Measurements from ENCODE around the gene RASGRF2.

RASGRF2 gene

DNA sequence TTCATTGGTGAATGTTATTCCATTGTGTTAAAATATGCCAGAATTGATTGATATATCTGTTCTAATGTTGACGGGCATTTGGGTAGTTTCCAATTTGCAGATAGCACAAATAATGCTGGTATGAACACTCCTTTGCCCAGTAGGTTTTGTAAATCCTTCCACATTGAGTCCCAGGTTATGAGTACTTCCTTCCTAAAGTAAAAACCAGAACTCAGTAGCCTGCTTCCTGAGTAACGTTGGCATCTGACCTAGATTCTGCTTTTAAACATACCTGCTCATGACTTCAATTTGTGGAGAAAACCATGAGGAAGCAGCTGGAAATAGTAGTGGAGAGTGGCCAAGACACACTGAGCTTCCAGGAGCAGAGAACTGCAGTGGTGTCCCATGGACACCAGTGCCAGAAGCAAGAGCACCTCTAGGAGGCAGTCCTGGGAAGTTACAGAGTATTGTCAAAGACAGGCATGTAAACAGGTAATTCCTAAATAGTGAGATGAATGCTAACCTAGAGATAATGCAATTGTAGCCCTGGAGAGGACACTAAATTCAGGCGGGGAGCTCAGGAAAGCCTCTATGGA is 24.3 kb upstream of the RASGRF2 start:
- Histone ChIP-seq H3K27me3 (no peaks in the 10 kb centered on the region), H3K27ac (no peak overlapping the region), H3K36me3 (no peaks in the 10 kb centered on the region), H3K4me3 (no peak overlapping the region), H3K9me3 (no peaks in the 10 kb centered on the region), H3K4me1 (no peaks in the 10 kb centered on the region)
- TF ChIP-seq, protein P1, sequence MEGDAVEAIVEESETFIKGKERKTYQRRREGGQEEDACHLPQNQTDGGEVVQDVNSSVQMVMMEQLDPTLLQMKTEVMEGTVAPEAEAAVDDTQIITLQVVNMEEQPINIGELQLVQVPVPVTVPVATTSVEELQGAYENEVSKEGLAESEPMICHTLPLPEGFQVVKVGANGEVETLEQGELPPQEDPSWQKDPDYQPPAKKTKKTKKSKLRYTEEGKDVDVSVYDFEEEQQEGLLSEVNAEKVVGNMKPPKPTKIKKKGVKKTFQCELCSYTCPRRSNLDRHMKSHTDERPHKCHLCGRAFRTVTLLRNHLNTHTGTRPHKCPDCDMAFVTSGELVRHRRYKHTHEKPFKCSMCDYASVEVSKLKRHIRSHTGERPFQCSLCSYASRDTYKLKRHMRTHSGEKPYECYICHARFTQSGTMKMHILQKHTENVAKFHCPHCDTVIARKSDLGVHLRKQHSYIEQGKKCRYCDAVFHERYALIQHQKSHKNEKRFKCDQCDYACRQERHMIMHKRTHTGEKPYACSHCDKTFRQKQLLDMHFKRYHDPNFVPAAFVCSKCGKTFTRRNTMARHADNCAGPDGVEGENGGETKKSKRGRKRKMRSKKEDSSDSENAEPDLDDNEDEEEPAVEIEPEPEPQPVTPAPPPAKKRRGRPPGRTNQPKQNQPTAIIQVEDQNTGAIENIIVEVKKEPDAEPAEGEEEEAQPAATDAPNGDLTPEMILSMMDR (IDR thresholded peaks at IDR 0.05), result no peak
- intact Hi-C loops (cut with DNase I; ENCODE audit: low total_unique reads), result no loop called here
- DNase-seq, result no peak

DNA sequence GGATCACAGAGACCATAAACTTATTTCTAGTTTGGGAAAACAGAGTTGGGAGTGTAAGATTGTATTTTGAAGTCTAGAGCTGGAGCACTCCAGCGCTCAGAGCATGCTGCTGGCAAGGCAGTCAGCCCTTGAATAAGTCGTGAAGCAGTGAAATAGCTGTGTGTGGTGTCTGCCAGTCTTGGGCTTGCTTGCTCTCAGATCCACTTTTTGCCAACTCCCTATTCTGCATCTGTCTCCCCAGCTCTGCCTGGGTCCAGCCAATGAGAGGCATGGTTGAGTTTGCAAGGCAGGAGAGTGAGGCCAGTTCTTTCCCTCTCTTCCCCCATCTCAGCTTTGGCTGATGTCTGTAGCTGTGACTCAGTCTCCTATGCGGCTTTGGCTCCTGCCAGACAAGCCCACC is 23.3 kb upstream of the RASGRF2 start:
- intact Hi-C loops (cut with DNase I; ENCODE audit: low total_unique reads), result no loop called here
- Histone ChIP-seq H3K4me1 (no peaks in the 10 kb centered on the region), H3K4me3 (no peak overlapping the region), H3K27me3 (no peaks in the 10 kb centered on the region), H3K27ac (no peak overlapping the region), H3K9me3 (no peaks in the 10 kb centered on the region), H3K36me3 (no peaks in the 10 kb centered on the region)
- DNase-seq, result no peak
- TF ChIP-seq, protein P1 (IDR thresholded peaks at IDR 0.05), result no peak

DNA sequence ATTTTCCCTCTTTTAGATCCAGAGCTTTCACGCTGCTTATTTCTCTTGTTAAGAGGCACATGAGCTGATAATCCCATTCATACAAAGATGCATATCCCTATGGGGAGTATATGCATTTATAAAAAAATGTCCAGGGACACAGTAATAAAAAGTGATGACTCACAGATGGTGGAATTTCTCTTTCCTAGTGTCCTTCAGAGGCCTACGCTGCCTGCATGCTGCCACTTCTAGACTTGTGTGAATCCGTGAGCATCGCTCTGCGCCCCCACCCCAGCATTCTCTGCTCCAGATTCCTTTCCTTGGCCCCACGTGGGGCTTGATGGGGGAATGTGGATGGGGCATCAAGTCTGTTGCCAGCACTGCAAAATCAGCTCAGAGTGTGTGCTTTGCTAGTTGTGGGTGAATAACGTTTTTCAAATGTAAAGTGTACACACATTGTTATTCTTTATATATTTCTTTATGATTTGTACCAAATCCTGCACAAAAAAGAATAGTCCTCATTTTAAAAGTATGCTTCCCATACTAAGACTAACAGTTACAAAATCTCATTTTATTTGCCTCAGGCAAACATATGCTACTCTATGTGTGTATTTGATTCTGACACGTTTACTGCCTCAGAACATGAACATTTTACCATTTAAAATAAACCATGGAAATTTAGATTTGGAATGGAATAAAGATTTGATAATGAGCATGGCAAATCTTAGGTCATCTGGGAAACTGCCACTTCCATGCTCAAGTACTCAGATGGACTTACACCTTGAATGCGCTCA is 22.4 kb upstream of the RASGRF2 start:
- intact Hi-C loops (cut with DNase I; ENCODE audit: low total_unique reads), result no loop called here
- no peak for DNase-seq
- Histone ChIP-seq H3K4me3 (no peak overlapping the region), H3K27ac (no peak overlapping the region), H3K9me3 (no peaks in the 10 kb centered on the region), H3K27me3 (no peaks in the 10 kb centered on the region), H3K4me1 (no peaks in the 10 kb centered on the region), H3K36me3 (no peaks in the 10 kb centered on the region)
- TF ChIP-seq, protein P1 (IDR thresholded peaks at IDR 0.05), result no peak

DNA sequence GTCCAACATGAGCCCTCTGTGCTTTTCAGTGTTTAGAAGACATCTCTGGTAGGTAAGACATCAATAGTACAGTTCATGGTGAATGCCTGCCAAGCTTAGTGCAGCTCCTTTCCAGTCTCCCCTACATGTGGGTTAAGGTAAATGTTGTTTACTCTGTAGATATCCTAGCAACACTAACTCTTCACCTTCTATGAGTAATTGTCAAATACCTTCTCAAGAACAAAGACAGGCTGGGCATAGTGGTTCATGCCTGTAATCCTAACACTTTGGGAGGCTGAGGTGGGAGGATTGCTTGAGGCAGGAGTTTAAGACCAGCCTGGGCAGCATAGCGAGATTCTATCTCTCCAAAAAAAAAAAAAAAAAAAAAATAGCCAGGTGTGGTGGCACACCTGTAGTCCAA is 18.7 kb upstream of the RASGRF2 start:
- H3K4me1 ChIP-seq, result no peaks in the 10 kb centered on the region
- H3K36me3 ChIP-seq, result no peaks in the 10 kb centered on the region
- no peaks in the 10 kb centered on the region for H3K27me3 ChIP-seq
- H3K4me3 ChIP-seq, result no peak overlapping the region
- no peak overlapping the region for H3K27ac ChIP-seq
- intact Hi-C loops (cut with DNase I; ENCODE audit: low total_unique reads), result no loop called here
- TF ChIP-seq, protein P1 (IDR thresholded peaks at IDR 0.05), result no peak
- no peak for DNase-seq
- no peaks in the 10 kb centered on the region for H3K9me3 ChIP-seq

DNA sequence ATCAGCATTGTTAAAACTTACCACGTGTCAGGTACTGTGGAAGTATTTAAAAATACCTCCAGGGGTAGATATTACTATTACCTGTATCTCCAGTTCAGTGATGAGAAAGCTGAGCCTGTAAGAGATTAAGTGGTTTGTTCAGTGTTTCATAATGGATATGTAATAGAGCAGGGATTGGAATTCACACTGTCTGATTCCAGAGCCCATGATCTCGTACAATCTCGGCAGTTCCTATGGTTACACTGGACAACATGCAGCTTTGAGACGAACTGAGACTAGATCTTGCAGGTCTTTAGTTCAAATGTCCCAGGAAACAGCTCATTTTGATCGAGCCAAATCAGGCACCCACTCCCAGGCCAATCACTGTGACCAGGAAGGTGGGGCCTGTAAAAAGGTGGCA is 8.8 kb upstream of the RASGRF2 start:
- no peak overlapping the region for H3K27ac ChIP-seq
- DNase-seq, result no peak
- TF ChIP-seq, protein P1 (IDR thresholded peaks at IDR 0.05), result no peak
- intact Hi-C loops (cut with DNase I; ENCODE audit: low total_unique reads), result no loop called here
- H3K27me3 ChIP-seq, result no peaks in the 10 kb centered on the region
- H3K9me3 ChIP-seq, result peaks cover 0 to 6% (median 0%) of the 10 kb centered on the region in 3 donors
- H3K36me3 ChIP-seq, result no peaks in the 10 kb centered on the region
- H3K4me1 ChIP-seq, result no peaks in the 10 kb centered on the region
- no peak overlapping the region for H3K4me3 ChIP-seq

Measured in tibial artery (tissue), 4 donors.